Gastroesophageal sphincter (tissue), 3 donors: ENCODE data around the gene ETV4.

Experiments used
- CTCF ChIP-seq, 4 experiments: fragments of 200-600 bp in 2 of 4; fragments of 450-650 bp in 2 of 4; sonication (generic) in 1 of 4; IDR thresholded peaks; one replicate each; pipeline ENCODE4 v1.5.1; 2017 to 2019; ENCODE audit warnings: antibody characterized with exemption in 4 of 4, mild to moderate bottlenecking in 2 of 4, moderate library complexity in 2 of 4
- EP300 ChIP-seq: sonication (generic); formaldehyde crosslinking; IDR thresholded peaks from one replicate; pipeline ENCODE4 v1.6.1; 2017; ENCODE audit warnings: antibody characterized with exemption, mild to moderate bottlenecking
- POLR2A ChIP-seq, 2 donors: fragments of 450-650 bp; IDR thresholded peaks; one replicate each; pipeline ENCODE4 v1.6.1; 2017; ENCODE audit warnings: antibody characterized with exemption in 2 of 2, mild to moderate bottlenecking in 2 of 2, moderate library complexity in 1 of 2
- POLR2AphosphoS5 ChIP-seq: sonication (generic); formaldehyde crosslinking; IDR thresholded peaks from one replicate; pipeline ENCODE4 v1.6.1; 2017; ENCODE audit warnings: antibody characterized with exemption

- TF ChIP-seq POLR2A (IDR thresholded peaks at IDR 0.05) (no peak), CTCF (IDR thresholded peaks at IDR 0.05) (no peak), POLR2AphosphoS5 (no peak), EP300 (no peak)
These were observed 16.9 kb downstream of the ETV4 start for GRCh38 chr17:43528988-43529814.
